Gastroesophageal sphincter (tissue), 4 donors: ENCODE results near the gene SRSF6. TPM values are rescaled to one million over a fixed set of nuclear protein-coding genes. Genes with fewer than 3 reads are reported as not detected.
A peak's percentile ranks its signal among the peaks of the same experiment; 100 is the strongest.

Source experiments
- ATAC-seq: fragments of 150-250 bp; one replicate; pipeline ENCODE4 v1.9.1; 2016; ENCODE audit warnings: mild to moderate bottlenecking, moderate library complexity
- H3K27ac ChIP-seq, 4 donors: fragments of 200-600 bp; sonication (generic) in 3 of 4; 1 replicate in 3 of 4; 2 replicates in 1 of 4; pipeline ENCODE4 v1.5.1; 2016 to 2019
- H3K27me3 ChIP-seq: fragments of 200-600 bp; sonication (generic); one replicate; pipeline ENCODE4 v1.5.1; 2019
- H3K36me3 ChIP-seq, 2 donors: fragments of 200-600 bp; sonication (generic); one replicate each; pipeline ENCODE4 v1.5.1; 2019; ENCODE audit warnings: control low read depth in 1 of 2
- H3K4me1 ChIP-seq, 3 donors: fragments of 200-600 bp; sonication (generic); 1 replicate in 2 of 3; 2 replicates in 1 of 3; pipeline ENCODE4 v1.5.1; 2016 to 2019; ENCODE audit warnings: control low read depth in 2 of 3
- H3K4me3 ChIP-seq, 2 donors: fragments of 200-600 bp; sonication (generic); one replicate each; pipeline ENCODE4 v1.5.1; 2019; ENCODE audit warnings: mild to moderate bottlenecking in 1 of 2, moderate library complexity in 1 of 2
- H3K9me3 ChIP-seq, 3 donors: fragments of 200-600 bp; sonication (generic); one replicate each; pipeline ENCODE4 v1.5.1; 2017 to 2019; ENCODE audit warnings: control low read depth in 2 of 3
- CTCF ChIP-seq, 4 experiments: fragments of 200-600 bp in 2 of 4; fragments of 450-650 bp in 2 of 4; sonication (generic) in 1 of 4; IDR thresholded peaks; one replicate each; pipeline ENCODE4 v1.5.1; 2017 to 2019; ENCODE audit warnings: antibody characterized with exemption in 4 of 4, mild to moderate bottlenecking in 2 of 4, moderate library complexity in 2 of 4
- EP300 ChIP-seq: sonication (generic); formaldehyde crosslinking; IDR thresholded peaks from one replicate; pipeline ENCODE4 v1.6.1; 2017; ENCODE audit warnings: antibody characterized with exemption, mild to moderate bottlenecking
- POLR2A ChIP-seq, 2 donors: fragments of 450-650 bp; IDR thresholded peaks; one replicate each; pipeline ENCODE4 v1.6.1; 2017; ENCODE audit warnings: antibody characterized with exemption in 2 of 2, mild to moderate bottlenecking in 2 of 2, moderate library complexity in 1 of 2
- POLR2AphosphoS5 ChIP-seq: sonication (generic); formaldehyde crosslinking; IDR thresholded peaks from one replicate; pipeline ENCODE4 v1.6.1; 2017; ENCODE audit warnings: antibody characterized with exemption
- WGBS, 2 donors: methylation state at CpG; one replicate each; pipeline ENCODE4 v1.1.5; 2018; ENCODE audit warnings: low coverage in 1 of 2; 5-methylcytosine and 5-hydroxymethylcytosine counted together
- total RNA-seq, 4 donors: library from RNA; depleted of rRNA; stranded (reverse); fragments of >200 nt; gene quantifications; one replicate each; pipeline ENCODE4 v1.1.0, GENCODE V29; 2016

Gene SRSF6
- total RNA-seq, 4 donors from 2014 or later: 25.3 to 47.5 (median 31.3) TPM

- H3K9me3 ChIP-seq: no peaks in the 10 kb centered on the region
- peaks cover 2 to 31% of the 10 kb centered on the region in 2 donors for H3K36me3 ChIP-seq
- peaks cover 13% of the 10 kb centered on the region for H3K27me3 ChIP-seq
- 4 to 5% methylated on average over 14 to 23 of the region's 53 CpGs for WGBS, 2 donors
- peak; percentile 95 for ATAC-seq
- no peak for TF ChIP-seq CTCF (IDR thresholded peaks at IDR 0.05)
- no peak for TF ChIP-seq EP300
- no peak for TF ChIP-seq POLR2AphosphoS5
- no peak for TF ChIP-seq POLR2A (IDR thresholded peaks at IDR 0.05)
- peak overlapping the region; percentile 61 to 98 for H3K4me3 ChIP-seq
- H3K27ac ChIP-seq: peak overlapping the region; percentile 90 to 100 (median 99)
- peaks cover 0 to 39% (median 5%) of the 10 kb centered on the region in 3 donors for H3K4me1 ChIP-seq
Observed at GRCh38 chr20:43456809-43457639, 672 bp upstream of the SRSF6 start.

DNA sequence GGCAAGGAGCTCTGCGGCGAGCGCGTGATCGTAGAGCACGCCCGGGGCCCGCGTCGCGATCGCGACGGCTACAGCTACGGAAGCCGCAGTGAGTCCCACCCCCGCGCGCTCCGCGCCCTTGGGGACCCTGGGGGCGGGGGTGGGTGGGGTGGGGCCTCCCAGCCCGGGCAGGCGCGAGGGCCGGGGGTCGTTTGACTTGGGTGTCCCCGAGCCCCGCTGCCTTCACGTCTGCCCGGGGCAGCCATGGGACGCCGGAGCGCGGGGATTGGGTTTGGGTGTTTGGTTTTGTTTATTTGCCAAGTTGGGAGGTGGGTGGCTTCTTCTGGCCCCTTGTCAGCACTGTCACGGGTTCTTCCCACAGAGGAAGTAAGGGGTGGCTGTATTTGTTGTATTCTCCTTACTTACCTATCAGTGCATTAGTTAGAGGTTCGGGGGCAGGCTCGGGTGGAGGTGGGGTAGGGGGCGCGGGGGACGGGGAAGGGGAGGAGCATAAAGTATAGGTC lies 777 bp downstream of the SRSF6 start:
- TF ChIP-seq EP300: no peak
- TF ChIP-seq POLR2A (IDR thresholded peaks at IDR 0.05): no peak
- no peak for TF ChIP-seq POLR2AphosphoS5
- TF ChIP-seq CTCF (IDR thresholded peaks at IDR 0.05): no peak
- 0 to 4% methylated on average over 5 of the region's 41 CpGs for WGBS, 2 donors
- H3K4me1 ChIP-seq: peaks cover 0 to 54% (median 5%) of the 10 kb centered on the region in 3 donors
- no peak for ATAC-seq
- H3K27me3 ChIP-seq: peaks cover 2% of the 10 kb centered on the region
- H3K36me3 ChIP-seq: peaks cover 9 to 46% of the 10 kb centered on the region in 2 donors
- peak overlapping the region; percentile 90 to 100 (median 99) for H3K27ac ChIP-seq
- H3K9me3 ChIP-seq: no peaks in the 10 kb centered on the region
- H3K4me3 ChIP-seq: peak overlapping the region; percentile 61 to 98

DNA sequence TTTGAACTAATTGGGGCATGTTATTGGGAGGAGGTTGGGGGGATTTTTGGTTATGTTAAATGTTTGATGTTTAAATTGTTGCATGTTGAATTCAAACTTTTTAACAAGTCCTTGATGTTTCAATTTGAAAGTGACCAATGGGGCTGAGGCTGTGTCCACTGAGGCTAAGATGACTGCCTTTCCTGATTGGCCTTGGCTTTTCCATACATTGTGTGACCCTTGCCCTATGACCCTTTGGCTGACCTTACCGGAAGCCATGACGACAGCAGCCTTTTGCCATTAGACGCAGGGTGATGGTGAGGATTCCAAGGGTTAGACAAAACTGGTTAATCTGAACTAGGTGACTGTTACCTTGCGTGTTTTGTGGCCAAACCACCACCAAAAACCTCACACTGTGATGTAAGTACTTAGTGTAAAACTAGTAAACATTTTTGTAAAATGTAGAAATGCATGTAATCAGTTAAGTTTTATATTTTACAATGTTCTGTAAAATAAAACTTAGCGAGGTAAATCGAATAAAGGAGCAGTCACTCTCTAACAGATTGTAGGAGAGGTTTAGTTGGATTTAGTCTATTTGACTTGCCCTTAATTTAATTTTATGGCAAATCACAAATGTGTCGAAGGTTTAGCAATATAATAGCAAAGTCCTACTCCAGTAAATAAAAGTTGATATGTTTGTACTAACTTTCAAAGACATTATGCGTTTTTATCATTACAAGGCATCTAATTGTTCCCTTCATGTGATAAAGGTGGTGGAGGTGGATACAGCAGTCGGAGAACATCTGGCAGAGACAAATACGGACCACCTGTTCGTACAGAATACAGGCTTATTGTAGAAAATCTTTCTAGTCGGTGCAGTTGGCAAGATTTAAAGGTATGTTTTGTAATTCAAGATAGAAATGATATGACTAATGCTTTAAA lies 1.6 kb downstream of the SRSF6 start:
- H3K4me3 ChIP-seq: peak overlapping the region; percentile 61 to 98
- 51 to 54% methylated on average over 12 of the region's 12 CpGs for WGBS, 2 donors
- peak overlapping the region in 3 of 4 donors; percentile 99 to 100 (median 99) for H3K27ac ChIP-seq
- TF ChIP-seq EP300: no peak
- TF ChIP-seq CTCF (IDR thresholded peaks at IDR 0.05): no peak
- TF ChIP-seq POLR2A (IDR thresholded peaks at IDR 0.05): no peak
- no peak for TF ChIP-seq POLR2AphosphoS5
- H3K9me3 ChIP-seq: no peaks in the 10 kb centered on the region
- peaks cover 13 to 54% of the 10 kb centered on the region in 2 donors for H3K36me3 ChIP-seq
- no peak for ATAC-seq
- H3K27me3 ChIP-seq: no peaks in the 10 kb centered on the region
- H3K4me1 ChIP-seq: peaks cover 0 to 58% (median 5%) of the 10 kb centered on the region in 3 donors

DNA sequence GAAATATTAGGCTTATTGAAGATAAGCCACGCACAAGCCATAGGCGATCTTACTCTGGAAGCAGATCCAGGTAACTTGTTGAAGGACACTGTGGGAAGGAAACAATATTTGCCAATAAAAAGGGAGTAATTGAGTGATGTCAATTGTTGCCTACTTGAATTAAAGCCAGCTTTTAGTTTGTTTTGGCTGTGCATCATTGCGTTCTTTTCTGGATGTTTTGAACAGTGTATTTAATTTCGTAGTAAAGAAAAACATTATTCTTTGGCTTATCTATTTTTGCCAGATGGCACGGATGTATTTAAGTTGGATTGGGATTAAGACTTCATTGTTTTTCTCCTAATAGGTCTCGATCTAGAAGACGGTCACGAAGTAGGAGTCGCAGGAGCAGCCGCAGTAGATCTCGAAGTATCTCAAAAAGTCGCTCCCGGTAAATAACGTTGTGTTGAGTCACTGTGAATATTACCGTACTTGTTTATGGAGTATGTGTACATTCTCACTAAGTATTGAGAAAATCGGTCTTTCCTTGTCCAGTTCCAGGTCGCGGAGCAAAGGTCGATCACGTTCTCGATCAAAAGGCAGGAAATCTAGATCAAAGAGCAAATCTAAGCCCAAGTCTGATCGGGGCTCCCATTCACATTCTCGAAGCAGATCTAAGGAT lies 2.6 kb downstream of the SRSF6 start:
- no peaks in the 10 kb centered on the region for H3K9me3 ChIP-seq
- no peaks in the 10 kb centered on the region for H3K27me3 ChIP-seq
- no peak overlapping the region for H3K4me3 ChIP-seq
- ATAC-seq: no peak
- peaks cover 13 to 64% of the 10 kb centered on the region in 2 donors for H3K36me3 ChIP-seq
- 86 to 90% methylated on average over 8 to 22 of the region's 23 CpGs for WGBS, 2 donors
- H3K4me1 ChIP-seq: peaks cover 0 to 58% (median 5%) of the 10 kb centered on the region in 3 donors
- H3K27ac ChIP-seq: no peak overlapping the region
- no peak for TF ChIP-seq CTCF (IDR thresholded peaks at IDR 0.05)
- no peak for TF ChIP-seq POLR2AphosphoS5
- TF ChIP-seq EP300: no peak
- no peak for TF ChIP-seq POLR2A (IDR thresholded peaks at IDR 0.05)
